K562 (cell line): ENCODE results near the gene PTGIS. TPM values are rescaled to one million over a fixed set of nuclear protein-coding genes. Genes with fewer than 3 reads are reported as not detected.

Source experiments
- ATAC-seq: fragments of 200-7000 bp; cut with Tn5 transposase; 3 replicates; pipeline ENCODE4 v1.9.1; 2020; ENCODE audit warnings: moderate library complexity
- BruUV-seq: library from RNA; stranded (reverse); fragments of 400-500 nt; replicated peaks from 2 replicates; lab custom pipeline; 2021; lab: Mats Ljungman, UMichigan
- CTCF ChIA-PET: fragments of 300-600 bp; formaldehyde crosslinking; extraction: SDS; loops from one replicate; lab custom pipeline; 2021; ENCODE audit warnings: low intra/inter-chr PET ratio; lab: Yijun Ruan, JAX
- POLR2A ChIA-PET: fragments of 300-600, 350-650 bp; sonication (Branson Sonifier 250); formaldehyde crosslinking; extraction: SDS; loops from one replicate; lab custom pipeline; 2021; ENCODE audit warnings: antibody characterized with exemption, inconsistent platforms; lab: Yijun Ruan, JAX
- DNase-seq, 4 experiments: peaks; one replicate each; pipeline versions ENCODE4 v3.0.0 to v3.0.0-alpha.2; 2011 to 2018; ENCODE audit warnings: low spot score in 3 of 4, mixed read lengths in 3 of 4; ENCODE audit errors: extremely low read depth in 1 of 4
- FAIRE-seq: peaks from 2 replicates; lab custom pipeline; 2011; peaks lifted over from hg19 to GRCh38; lab: Jason Lieb, UNC
- H2AFZ ChIP-seq: 2 replicates; pipeline ENCODE4 v1.6.0; 2011; ENCODE audit warnings: low read depth, low read length, control low read depth, inconsistent platforms
- H3K27ac ChIP-seq: fragments of 200-600 bp; 3 replicates; pipeline ENCODE4 v1.8.0; 2011; ENCODE audit warnings: low read depth, mild to moderate bottlenecking, control low read depth, inconsistent platforms, low read length, moderate library complexity, mixed read lengths; ENCODE audit errors: extremely low read depth
- H3K27me3 ChIP-seq, 2 experiments: fragments of 300-600 bp in 1 of 2; 2 replicates in 1 of 2; 3 replicates in 1 of 2; pipeline versions ENCODE4 v1.6.0 to v1.8.0; 2011; ENCODE audit warnings: inconsistent platforms in 2 of 2, low read length in 2 of 2, mild to moderate bottlenecking in 1 of 2, mixed read lengths in 1 of 2, moderate library complexity in 1 of 2; ENCODE audit not compliant: control insufficient read depth in 2 of 2, insufficient read depth in 2 of 2
- H3K36me3 ChIP-seq: fragments of 300-600 bp; 3 replicates; pipeline ENCODE4 v1.8.0; 2011; ENCODE audit warnings: mild to moderate bottlenecking, low read length, inconsistent platforms; ENCODE audit not compliant: control insufficient read depth, insufficient read depth
- H3K4me1 ChIP-seq, 2 experiments: fragments of 200-600 bp in 1 of 2; replicated peaks in 1 of 2; 2 replicates in 1 of 2; 3 replicates in 1 of 2; pipeline versions ENCODE4 v1.5.1 to v1.8.0; 2011; ENCODE audit warnings: inconsistent platforms in 2 of 2, low read length in 2 of 2, mild to moderate bottlenecking in 1 of 2, mixed read lengths in 1 of 2, moderate library complexity in 1 of 2; ENCODE audit not compliant: control insufficient read depth in 2 of 2, insufficient read depth in 2 of 2
- H3K4me2 ChIP-seq: 2 replicates; pipeline ENCODE4 v1.6.1; 2011; ENCODE audit warnings: low read length, control low read depth, inconsistent platforms, mixed read lengths; ENCODE audit not compliant: insufficient read depth
- H3K4me3 ChIP-seq: fragments of 200-600 bp; sonication (generic), shearing (Covaris generic); 2 replicates; pipeline ENCODE4 v1.5.1; 2016; ENCODE audit warnings: control low read depth, inconsistent platforms
- H3K79me2 ChIP-seq: fragments of 200-600 bp; 3 replicates; pipeline ENCODE4 v1.8.0; 2011; ENCODE audit warnings: low read length, inconsistent platforms; ENCODE audit not compliant: control insufficient read depth, insufficient read depth
- H3K9ac ChIP-seq, 2 experiments: 2 replicates each; pipeline versions ENCODE4 v1.6.0 to v1.6.1; 2011; ENCODE audit warnings: low read depth in 2 of 2, low read length in 2 of 2, control low read depth in 1 of 2, inconsistent platforms in 1 of 2, mild to moderate bottlenecking in 1 of 2, mixed read lengths in 1 of 2; ENCODE audit not compliant: insufficient read depth in 1 of 2
- H3K9me1 ChIP-seq: one replicate; pipeline ENCODE4 v1.6.0; 2011; ENCODE audit warnings: inconsistent platforms, mild to moderate bottlenecking, low read length, moderate library complexity; ENCODE audit not compliant: control insufficient read depth, insufficient read depth
- H3K9me3 ChIP-seq: replicated peaks from 2 replicates; pipeline ENCODE4 v1.5.1; 2011; ENCODE audit warnings: low read depth, low read length, inconsistent platforms; ENCODE audit not compliant: control insufficient read depth, insufficient read depth
- H4K20me1 ChIP-seq: replicated peaks from 2 replicates; pipeline ENCODE4 v1.6.1; 2011; ENCODE audit warnings: low read length, inconsistent platforms, mixed read lengths; ENCODE audit not compliant: control insufficient read depth, insufficient read depth
- ADNP ChIP-seq: fragments of 200-800 bp; sonication (Bioruptor generic); IDR thresholded peaks from 2 replicates; pipeline ENCODE4 v1.6.1; 2016; ENCODE audit warnings: missing genetic modification characterization, missing compliant biosample characterization
- BCOR ChIP-seq: fragments of 450-650 bp; IDR thresholded peaks from 2 replicates; pipeline ENCODE4 v1.6.1; 2016
- BHLHE40 ChIP-seq: IDR thresholded peaks from 2 replicates; pipeline ENCODE4 v1.6.1; 2011; ENCODE audit warnings: low read length, improper control_type of control experiment
- COPS2 ChIP-seq: fragments of 450-650 bp; conservative IDR thresholded peaks from 2 replicates; pipeline ENCODE4 v1.6.1; 2016; ENCODE audit warnings: mild to moderate bottlenecking, moderate library complexity
- MCM7 ChIP-seq, 2 experiments: fragments of 450-650 bp; IDR thresholded peaks; 2 replicates each; pipeline ENCODE4 v1.6.1; 2016 to 2018
- MED1 ChIP-seq: sonication (generic); formaldehyde crosslinking; IDR thresholded peaks from 2 replicates; pipeline ENCODE4 v1.8.1; 2023; ENCODE audit warnings: missing genetic modification reagents, borderline replicate concordance
- POLR2A ChIP-seq: fragments of 450-650 bp; conservative IDR thresholded peaks from 2 replicates; pipeline ENCODE4 v1.6.1; 2016
- RBFOX2 ChIP-seq: fragments of 200-400 bp; formaldehyde crosslinking; IDR thresholded peaks from 2 replicates; pipeline ENCODE4 v1.6.1; 2017; ENCODE audit warnings: low read depth, mild to moderate bottlenecking, low read length, moderate library complexity
- RBM25 ChIP-seq: fragments of 200-400 bp; formaldehyde crosslinking; IDR thresholded peaks from 2 replicates; pipeline ENCODE4 v1.6.1; 2018; ENCODE audit warnings: low read length, low read depth, moderate library complexity; ENCODE audit not compliant: severe bottlenecking
- TRIM28 ChIP-seq: fragments of 450-650 bp; IDR thresholded peaks from 2 replicates; pipeline ENCODE4 v1.6.1; 2017
- WGBS: fragments of 100-300 bp; shearing (Covaris generic); methylation state at CpG from one replicate; pipeline ENCODE4 v1.1.6; 2016; ENCODE audit warnings: low coverage, mixed read lengths; ENCODE audit not compliant: insufficient coverage; ENCODE audit errors: missing lambda C conversion rate; 5-methylcytosine and 5-hydroxymethylcytosine counted together
- in situ Hi-C: fragments of 300-500 bp; cut with MboI; formaldehyde crosslinking; loops from 4 replicates; pipeline ENCODE4 v1.15.0; 2018; ENCODE audit warnings: inconsistent platforms, mixed read lengths
- intact Hi-C: fragments of 100-400 bp; cut with micrococcal nuclease; formaldehyde crosslinking; loops from 2 replicates; pipeline ENCODE4 v1.14.2; 2022
- polyA plus RNA-seq, 8 experiments: library from polyadenylated mRNA; depleted of rRNA in 4 of 8; stranded (reverse) in 5 of 8; unstranded in 3 of 8; fragments of >200 nt; fragmentation: Nextera tagmentation in 2 of 8; fragmentation: Illumina TruSeq in 1 of 8; extraction: Ambion mirVana in 2 of 8; extraction: Trizol in 1 of 8; gene quantifications; 2 replicates each; pipeline versions ENCODE4 v1.2.1 to v1.2.3, GENCODE V29; 2011 to 2014; ENCODE audit warnings: inconsistent platforms in 1 of 8, missing spikeins in 1 of 8
- total RNA-seq, 7 experiments: library from RNA; depleted of rRNA in 6 of 7; stranded (reverse); fragments of >200 nt in 6 of 7; fragmentation: Illumina TruSeq in 2 of 7; extraction: Trizol in 2 of 7; gene quantifications; 2 replicates each; pipeline versions ENCODE4 v1.2.1 to v1.2.3, GENCODE V29; 2011 to 2021; ENCODE audit warnings: low replicate concordance in 1 of 7
- TF ChIP-seq, protein P1 (sequence below), 3 experiments: IDR thresholded peaks in 2 of 3; conservative IDR thresholded peaks in 1 of 3; 2 replicates each; pipeline ENCODE4 v1.5.1; 2011 to 2012; ENCODE audit warnings: low read length in 3 of 3, mild to moderate bottlenecking in 3 of 3, control low read depth in 2 of 3, improper control_type of control experiment in 1 of 3, inconsistent platforms in 1 of 3, low read depth in 1 of 3, mixed read lengths in 1 of 3, moderate library complexity in 1 of 3; ENCODE audit not compliant: insufficient read depth in 2 of 3
- TF ChIP-seq, protein P2 (sequence below), 2 experiments: IDR thresholded peaks; 2 replicates each; pipeline ENCODE4 v1.6.1; 2011; ENCODE audit warnings: borderline replicate concordance in 1 of 2, control low read depth in 1 of 2, low read depth in 1 of 2, low read length in 1 of 2, mild to moderate bottlenecking in 1 of 2, mixed read lengths in 1 of 2, moderate library complexity in 1 of 2; ENCODE audit not compliant: insufficient read depth in 1 of 2, insufficient read length in 1 of 2, poor library complexity in 1 of 2, severe bottlenecking in 1 of 2; ENCODE audit errors: extremely low read depth in 1 of 2

PTGIS gene
- total and polyA plus RNA-seq, 9 of the 15 experiments (the other 6 are each of a cell fraction or from before 2014, with no cell fraction given), result not detected

DNA sequence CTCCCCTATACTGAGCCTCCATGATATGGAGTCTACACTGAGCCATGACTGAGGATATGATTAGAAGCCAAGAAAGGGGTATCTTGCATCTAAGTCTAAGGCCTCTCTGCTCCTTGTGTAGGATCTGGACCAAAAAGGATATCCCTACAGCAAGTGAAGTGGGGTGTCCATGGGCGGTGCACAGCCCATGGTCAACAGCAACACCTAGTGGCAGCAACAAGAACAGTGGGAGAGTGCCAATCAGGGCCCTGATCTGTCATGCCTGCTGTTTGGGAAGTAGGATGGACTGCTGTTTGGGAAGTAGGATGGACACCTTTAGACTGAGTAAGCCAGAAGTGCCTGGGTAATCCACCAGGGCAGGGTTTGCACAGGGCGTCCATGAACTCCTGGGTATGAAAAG, 22.4 kb downstream of the PTGIS start (continued):
- TF ChIP-seq, protein P1, sequence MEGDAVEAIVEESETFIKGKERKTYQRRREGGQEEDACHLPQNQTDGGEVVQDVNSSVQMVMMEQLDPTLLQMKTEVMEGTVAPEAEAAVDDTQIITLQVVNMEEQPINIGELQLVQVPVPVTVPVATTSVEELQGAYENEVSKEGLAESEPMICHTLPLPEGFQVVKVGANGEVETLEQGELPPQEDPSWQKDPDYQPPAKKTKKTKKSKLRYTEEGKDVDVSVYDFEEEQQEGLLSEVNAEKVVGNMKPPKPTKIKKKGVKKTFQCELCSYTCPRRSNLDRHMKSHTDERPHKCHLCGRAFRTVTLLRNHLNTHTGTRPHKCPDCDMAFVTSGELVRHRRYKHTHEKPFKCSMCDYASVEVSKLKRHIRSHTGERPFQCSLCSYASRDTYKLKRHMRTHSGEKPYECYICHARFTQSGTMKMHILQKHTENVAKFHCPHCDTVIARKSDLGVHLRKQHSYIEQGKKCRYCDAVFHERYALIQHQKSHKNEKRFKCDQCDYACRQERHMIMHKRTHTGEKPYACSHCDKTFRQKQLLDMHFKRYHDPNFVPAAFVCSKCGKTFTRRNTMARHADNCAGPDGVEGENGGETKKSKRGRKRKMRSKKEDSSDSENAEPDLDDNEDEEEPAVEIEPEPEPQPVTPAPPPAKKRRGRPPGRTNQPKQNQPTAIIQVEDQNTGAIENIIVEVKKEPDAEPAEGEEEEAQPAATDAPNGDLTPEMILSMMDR (IDR thresholded peaks at IDR 0.05 in 2 of 3, conservative IDR thresholded peaks at IDR 0.05 in 1 of 3; ENCODE audit: insufficient read depth in 2 of 3, low read depth in 1 of 3, low read length in 3 of 3), result peak; percentile 50 to 68 (median 66)
- no peak for TF ChIP-seq RBFOX2
- peak; percentile 70; the same call in 1 of the 2 replicates for TF ChIP-seq TRIM28

DNA sequence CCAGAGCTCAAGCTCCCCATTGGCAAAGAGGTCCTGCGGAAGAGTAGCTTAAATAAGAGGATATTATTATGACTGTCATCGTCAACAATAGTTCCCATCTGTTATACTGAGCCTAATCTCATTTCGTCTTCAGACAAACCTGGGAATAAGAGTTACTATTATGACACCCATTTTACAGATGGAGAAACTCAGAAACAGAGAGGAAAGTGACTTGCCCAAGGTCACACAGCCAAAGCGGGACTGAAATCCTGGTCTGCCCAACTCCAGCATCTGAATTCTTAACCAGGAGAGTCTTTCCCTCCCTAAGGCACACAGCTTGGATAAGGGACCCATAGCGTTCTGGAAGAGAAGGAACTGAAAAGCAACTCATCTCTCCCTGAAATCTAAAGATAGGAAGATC, 23.4 kb downstream of the PTGIS start:
- 1% methylated on average over 5 of the region's 5 CpGs for WGBS
- ATAC-seq, result no peak
- in situ Hi-C loops, result loop anchor here (10.0 kb wide), 1 partner anchor 60 kb away; no protein-coding TSS in a partner anchor
- Histone ChIP-seq H3K4me1 (peaks cover 0 to 4% of the 10 kb centered on the region in 2 experiments; a peak in 1 of 5 replicates), H3K27ac (no peak overlapping the region), H3K27me3 (peaks cover 2 to 14% of the 10 kb centered on the region in 2 experiments; a peak in 2 of 5 replicates), H3K9ac (no peak overlapping the region), H3K79me2 (no peaks in the 10 kb centered on the region), H3K9me3 (peaks cover 5% of the 10 kb centered on the region; the same call in 1 of the 2 replicates), H3K36me3 (no peaks in the 10 kb centered on the region), H3K9me1 (no peaks in the 10 kb centered on the region), H4K20me1 (no peaks in the 10 kb centered on the region), H2AFZ (no peak overlapping the region), H3K4me2 (no peak overlapping the region), H3K4me3 (no peak overlapping the region)
- ChIA-PET POLR2A (interaction anchor here (0.5 to 0.6 kb wide), 3 partner anchors 102 to 569 kb away, joined by 3 to 4 read pairs (median 3); no protein-coding TSS in a partner anchor), CTCF (no interaction called here)
- intact Hi-C loops, result loop anchor here (5.0 kb wide), 1 partner anchor 348 kb away; no protein-coding TSS in a partner anchor
- no peak for TF ChIP-seq COPS2
- no peak for TF ChIP-seq POLR2A
- peak; percentile 30; the same call in 1 of the 2 replicates for TF ChIP-seq BCOR
- TF ChIP-seq RBM25, result peak; percentile 53
- TF ChIP-seq MED1 (CRISPR knock-in tag), result no peak
- TF ChIP-seq MCM7 (IDR thresholded peaks at IDR 0.05), result no peak
- TF ChIP-seq BHLHE40, result no peak
- peak; percentile 40; the same call in 1 of the 2 replicates for TF ChIP-seq ADNP (tag)
- TF ChIP-seq, protein P2, sequence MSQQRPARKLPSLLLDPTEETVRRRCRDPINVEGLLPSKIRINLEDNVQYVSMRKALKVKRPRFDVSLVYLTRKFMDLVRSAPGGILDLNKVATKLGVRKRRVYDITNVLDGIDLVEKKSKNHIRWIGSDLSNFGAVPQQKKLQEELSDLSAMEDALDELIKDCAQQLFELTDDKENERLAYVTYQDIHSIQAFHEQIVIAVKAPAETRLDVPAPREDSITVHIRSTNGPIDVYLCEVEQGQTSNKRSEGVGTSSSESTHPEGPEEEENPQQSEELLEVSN (IDR thresholded peaks at IDR 0.05; ENCODE audit: borderline replicate concordance in 1 of 2, extremely low read depth in 1 of 2, insufficient read depth in 1 of 2, insufficient read length in 1 of 2, low read depth in 1 of 2, low read length in 1 of 2, poor library complexity in 1 of 2, severe bottlenecking in 1 of 2), result no peak
- DNase-seq, result no peak
- no peak for FAIRE-seq
- no TSS peak for BruUV-seq
